GM19438 (cell line): ENCODE results near the gene MAP2K7.
A peak's percentile ranks its signal among the peaks of the same experiment; 100 is the strongest.
"Not testable (repeated sequence)": the region's sequence is repeated elsewhere in the genome, so short reads cannot be mapped to it uniquely, and the experiment has no call there.

Experiments used
- ATAC-seq: cut with Tn5 transposase; IDR thresholded peaks from one replicate; pipeline ENCODE4 v1.9.1; 2021; ENCODE audit warnings: low read depth; ENCODE audit not compliant: unreplicated experiment

MAP2K7 gene

DNA sequence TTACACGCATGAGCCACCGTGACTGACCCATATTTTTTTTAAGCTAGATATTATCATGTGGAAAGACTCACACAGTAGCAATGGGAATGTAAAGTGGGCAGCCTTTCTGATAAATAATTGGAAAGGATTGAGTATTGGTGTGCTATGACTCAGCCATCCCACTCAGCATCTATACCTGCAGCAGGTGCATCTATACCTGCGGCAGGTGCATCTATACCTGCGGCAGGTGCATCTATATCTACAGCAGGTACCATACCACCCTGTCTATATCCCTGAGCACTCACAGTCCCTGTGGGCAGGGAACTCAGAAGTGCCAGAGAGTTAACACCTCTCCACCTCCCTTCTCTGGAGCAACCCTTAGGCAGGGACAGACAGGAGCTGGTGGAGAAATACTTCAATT is 20.6 kb upstream of the MAP2K7 start:
- no peak for ATAC-seq

- no peak for ATAC-seq
Measured at GRCh38 chr19:7883796-7884570, 19.7 kb upstream of the MAP2K7 start.

DNA sequence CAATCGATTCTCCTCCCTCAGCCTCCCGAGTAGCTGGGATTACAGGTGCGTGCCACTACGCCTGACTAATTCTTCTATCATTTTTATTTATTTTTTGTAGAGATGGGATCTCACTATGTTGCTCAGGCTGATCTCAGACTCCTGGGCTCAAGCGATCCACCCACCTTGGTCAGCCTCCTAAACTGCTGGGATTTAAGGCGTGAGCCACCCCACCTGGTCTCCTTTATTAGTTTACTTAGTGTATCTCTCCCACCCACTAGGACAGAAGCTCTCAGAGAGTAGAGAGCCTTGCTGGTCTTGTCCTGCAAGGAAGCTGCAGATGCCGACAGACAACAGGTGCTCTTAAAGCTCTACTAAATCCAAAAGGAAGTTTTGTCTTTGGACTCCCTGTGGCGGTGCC is 17.9 kb upstream of the MAP2K7 start:
- no peak for ATAC-seq

GRCh38 chr19:7887408-7888144 is 16.1 kb upstream of the MAP2K7 start:
- no peak for ATAC-seq

GRCh38 chr19:7888145-7888825 is 15.4 kb upstream of the MAP2K7 start, which contains the start of gene LRRC8E:
Gene LRRC8E (plus strand): TSS chr19:7888510. CDS start chr19:7895604, 7,094 bp downstream.
- no peak for ATAC-seq

GRCh38 chr19:7888826-7889217 is 14.9 kb upstream of the MAP2K7 start:
- no peak for ATAC-seq

- not testable (repeated sequence) for ATAC-seq
Measured at GRCh38 chr19:7893362-7894101, 10.1 kb upstream of the MAP2K7 start.

DNA sequence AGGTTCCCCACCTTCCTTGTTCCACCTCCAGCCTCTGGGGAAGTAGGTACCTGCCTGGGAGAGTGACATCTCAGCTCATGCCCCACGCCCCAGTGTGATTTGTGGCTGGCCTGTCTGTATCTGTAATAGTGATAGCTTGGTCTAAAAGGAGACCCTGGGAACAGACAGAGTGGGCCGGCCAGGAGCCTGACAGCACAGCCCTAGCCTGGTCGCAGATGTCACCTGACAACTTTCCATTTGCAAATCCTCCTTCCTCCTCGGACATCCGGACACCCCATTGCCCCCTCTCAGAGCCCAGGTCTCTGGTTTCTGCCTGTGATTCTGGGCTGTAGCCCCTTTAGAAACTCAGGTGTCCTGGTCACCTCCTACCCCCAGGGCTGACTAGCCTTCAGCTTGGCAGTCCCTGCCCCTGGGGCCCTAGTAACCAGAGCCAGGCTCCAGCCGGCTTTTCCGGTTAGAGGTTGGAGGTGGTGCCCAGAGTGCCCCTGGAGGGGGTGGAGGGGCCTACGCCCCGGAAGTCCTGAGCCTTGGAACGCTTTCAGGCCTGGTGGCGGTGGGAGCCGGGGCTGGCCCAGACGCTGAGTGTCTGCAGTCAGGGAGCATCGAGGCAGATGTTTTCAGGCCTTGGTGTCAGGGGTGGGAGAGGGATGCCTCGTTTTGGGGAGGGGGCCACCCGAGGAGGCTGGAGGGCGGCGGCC is 8.9 kb upstream of the MAP2K7 start:
- ATAC-seq, result no peak

GRCh38 chr19:7895565-7895964 is 8.1 kb upstream of the MAP2K7 start:
- no peak for ATAC-seq

GRCh38 chr19:7897292-7897691 is 6.4 kb upstream of the MAP2K7 start:
- no peak for ATAC-seq

GRCh38 chr19:7898967-7899366 is 4.7 kb upstream of the MAP2K7 start:
- ATAC-seq, result no peak

DNA sequence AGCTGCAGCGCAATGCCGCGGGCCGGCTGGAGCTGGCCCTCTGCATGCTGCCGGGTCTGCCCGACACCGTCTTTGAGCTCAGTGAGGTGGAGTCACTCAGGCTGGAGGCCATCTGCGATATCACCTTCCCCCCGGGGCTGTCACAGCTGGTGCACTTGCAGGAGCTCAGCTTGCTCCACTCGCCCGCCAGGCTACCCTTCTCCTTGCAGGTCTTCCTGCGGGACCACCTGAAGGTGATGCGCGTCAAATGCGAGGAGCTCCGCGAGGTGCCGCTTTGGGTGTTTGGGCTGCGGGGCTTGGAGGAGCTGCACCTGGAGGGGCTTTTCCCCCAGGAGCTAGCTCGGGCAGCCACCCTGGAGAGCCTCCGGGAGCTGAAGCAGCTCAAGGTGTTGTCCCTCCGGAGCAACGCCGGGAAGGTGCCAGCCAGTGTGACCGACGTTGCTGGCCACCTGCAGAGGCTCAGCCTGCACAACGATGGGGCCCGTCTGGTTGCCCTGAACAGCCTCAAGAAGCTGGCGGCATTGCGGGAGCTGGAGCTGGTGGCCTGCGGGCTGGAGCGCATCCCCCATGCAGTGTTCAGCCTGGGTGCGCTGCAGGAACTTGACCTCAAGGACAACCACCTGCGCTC is 3.8 kb upstream of the MAP2K7 start:
- ATAC-seq, result no peak

- no peak for ATAC-seq
Measured at GRCh38 chr19:7900401-7900870, 3.2 kb upstream of the MAP2K7 start.

GRCh38 chr19:7900931-7901330 is 2.7 kb upstream of the MAP2K7 start:
- no peak for ATAC-seq

DNA sequence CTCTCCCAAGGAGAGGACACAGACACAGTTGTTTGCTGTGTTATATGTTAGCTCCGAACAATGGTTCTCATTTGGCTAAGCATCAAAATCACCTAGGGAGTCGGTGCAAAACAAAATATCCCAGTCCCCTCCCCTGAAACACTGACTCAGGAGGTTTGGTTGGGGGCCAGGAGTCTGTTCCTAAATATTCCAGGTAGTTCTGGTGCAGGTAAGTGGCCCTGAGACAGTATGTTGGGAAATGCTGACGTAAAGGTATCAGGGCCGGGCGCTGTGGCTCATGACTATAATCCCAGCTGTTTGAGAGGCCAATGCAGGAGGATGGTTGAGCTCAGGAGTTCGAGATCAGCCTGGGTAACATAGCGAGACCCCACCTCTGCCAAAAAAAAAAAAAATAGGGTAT is 2.3 kb upstream of the MAP2K7 start:
- no peak for ATAC-seq

- ATAC-seq, result no peak
Measured at GRCh38 chr19:7902796-7903243, 857 bp upstream of the MAP2K7 start.

- peak; percentile 27 for ATAC-seq
Measured at GRCh38 chr19:7904074-7905020, 670 bp downstream of the MAP2K7 start.

DNA sequence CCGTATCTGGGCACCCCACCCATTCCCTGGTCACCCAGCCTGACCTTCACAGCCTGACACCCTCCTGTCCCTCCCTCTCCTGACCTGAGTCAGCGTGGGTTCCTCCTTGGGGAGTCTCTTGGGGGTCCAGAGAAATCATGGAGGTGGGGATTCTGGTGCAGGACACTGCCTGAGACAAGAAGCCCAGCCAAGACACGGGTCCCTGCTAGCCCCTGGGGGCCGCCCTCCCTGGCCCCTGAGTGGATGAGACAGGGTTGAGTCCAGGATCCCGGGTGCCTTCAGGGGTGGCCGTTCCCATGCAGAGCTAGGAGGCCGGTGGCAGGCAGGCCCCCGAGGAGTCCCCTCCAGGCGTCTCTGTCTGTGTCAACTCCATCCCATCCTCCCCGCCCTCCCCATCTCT is 1.6 kb downstream of the MAP2K7 start:
- no peak for ATAC-seq
